ENCODE data around the gene CLBA1. TPM values are rescaled to one million over a fixed set of nuclear protein-coding genes. Genes with fewer than 3 reads are reported as not detected.
"Not testable (repeated sequence)": the region's sequence is repeated elsewhere in the genome, so short reads cannot be mapped to it uniquely, and the experiment has no call there.

The CLBA1 gene
- total RNA-seq, 1 donor from 2014 or later: 6.0 TPM

- H3K27me3 Mint-ChIP-seq (ENCODE audit: low read depth): no peaks in the 10 kb centered on the region
- no peaks in the 10 kb centered on the region for H3K36me3 Mint-ChIP-seq (ENCODE audit: low read depth)
- no peak overlapping the region for H3K4me3 Mint-ChIP-seq (ENCODE audit: unreplicated experiment)
- no peak overlapping the region for H3K27ac Mint-ChIP-seq (ENCODE audit: unreplicated experiment)
- H3K9me3 Mint-ChIP-seq (ENCODE audit: low read depth): no peaks in the 10 kb centered on the region
- DNase-seq (ENCODE audit: low spot score): no peak
- no peak for TF ChIP-seq CTCF (IDR thresholded peaks at IDR 0.05)
- peaks cover 70% of the 10 kb centered on the region for H3K4me1 Mint-ChIP-seq (ENCODE audit: low read depth)
These were observed 43.8 kb downstream of the CLBA1 start for GRCh38 chr14:105029402-105029801.

- no peaks in the 10 kb centered on the region for H3K9me3 Mint-ChIP-seq (ENCODE audit: low read depth)
- peaks cover 62% of the 10 kb centered on the region for H3K4me1 Mint-ChIP-seq (ENCODE audit: low read depth)
- no peaks in the 10 kb centered on the region for H3K27me3 Mint-ChIP-seq (ENCODE audit: low read depth)
- H3K36me3 Mint-ChIP-seq (ENCODE audit: low read depth): no peaks in the 10 kb centered on the region
- H3K4me3 Mint-ChIP-seq (ENCODE audit: unreplicated experiment): no peak overlapping the region
- TF ChIP-seq CTCF (IDR thresholded peaks at IDR 0.05): no peak
- H3K27ac Mint-ChIP-seq (ENCODE audit: unreplicated experiment): no peak overlapping the region
- DNase-seq (ENCODE audit: low spot score): peak; percentile 33
These were observed 44.6 kb downstream of the CLBA1 start for GRCh38 chr14:105030194-105030593.

DNA sequence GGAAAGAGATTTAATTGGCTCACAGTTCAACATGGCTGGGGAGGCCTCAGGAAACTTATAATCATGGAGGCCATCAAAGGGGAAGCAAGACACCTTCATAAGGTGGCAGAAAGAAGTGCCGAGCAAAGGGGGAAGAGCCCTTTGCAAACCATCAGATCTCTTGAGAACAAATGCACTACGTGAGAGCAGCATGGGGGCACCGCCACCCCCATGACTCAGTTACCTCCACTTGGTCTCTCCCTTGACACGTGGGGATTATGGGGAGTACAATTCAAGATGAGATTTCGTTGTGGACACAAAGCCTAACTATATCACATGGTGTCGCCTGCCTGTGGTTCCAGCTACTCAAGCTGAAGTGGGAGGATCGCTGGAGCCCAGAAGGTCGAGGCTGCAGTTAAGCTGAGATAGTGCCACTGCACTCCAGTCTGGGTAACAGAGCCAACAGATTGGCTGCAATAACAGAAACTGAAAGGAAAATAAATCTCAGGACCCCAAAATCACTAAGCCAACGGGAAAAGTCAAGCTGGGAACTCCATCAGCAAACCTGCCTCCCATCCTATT, 45.3 kb downstream of the CLBA1 start:
- no peaks in the 10 kb centered on the region for H3K36me3 Mint-ChIP-seq (ENCODE audit: low read depth)
- H3K27ac Mint-ChIP-seq (ENCODE audit: unreplicated experiment): peak overlapping the region; percentile 77
- H3K9me3 Mint-ChIP-seq (ENCODE audit: low read depth): no peaks in the 10 kb centered on the region
- no peaks in the 10 kb centered on the region for H3K27me3 Mint-ChIP-seq (ENCODE audit: low read depth)
- peak; percentile 28 for DNase-seq (ENCODE audit: low spot score)
- peaks cover 57% of the 10 kb centered on the region for H3K4me1 Mint-ChIP-seq (ENCODE audit: low read depth)
- no peak for TF ChIP-seq CTCF (IDR thresholded peaks at IDR 0.05)
- H3K4me3 Mint-ChIP-seq (ENCODE audit: unreplicated experiment): no peak overlapping the region

DNA sequence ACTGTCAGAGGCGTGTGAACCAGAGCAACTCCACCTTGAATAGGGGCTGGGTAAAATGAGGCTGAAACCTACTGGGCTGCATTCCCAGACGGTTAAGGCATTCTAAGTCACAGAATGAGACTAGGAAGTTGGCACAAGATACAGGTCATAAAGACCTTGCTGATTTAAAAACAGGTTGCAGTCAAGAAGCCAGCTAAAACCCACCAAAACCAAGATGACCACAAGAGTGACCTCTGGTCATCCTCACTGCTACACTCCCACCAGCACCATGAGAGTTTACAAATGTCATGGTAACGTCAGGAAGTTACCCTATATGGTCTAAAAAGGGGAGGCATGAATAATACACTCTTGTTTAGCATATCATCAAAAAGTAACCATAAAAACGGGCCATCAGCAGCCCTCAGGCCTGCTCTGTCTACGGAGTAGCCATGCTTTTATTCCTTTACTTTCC, 46.9 kb downstream of the CLBA1 start:
- H3K27me3 Mint-ChIP-seq (ENCODE audit: low read depth); H3K9me3 Mint-ChIP-seq (ENCODE audit: low read depth); DNase-seq (ENCODE audit: low spot score); H3K36me3 Mint-ChIP-seq (ENCODE audit: low read depth): not testable (repeated sequence)
- Mint-ChIP-seq H3K4me3 (ENCODE audit: unreplicated experiment) (peak overlapping the region; percentile 54), H3K27ac (ENCODE audit: unreplicated experiment) (peak overlapping the region; percentile 88), H3K4me1 (ENCODE audit: low read depth) (peaks cover 47% of the 10 kb centered on the region)

DNA sequence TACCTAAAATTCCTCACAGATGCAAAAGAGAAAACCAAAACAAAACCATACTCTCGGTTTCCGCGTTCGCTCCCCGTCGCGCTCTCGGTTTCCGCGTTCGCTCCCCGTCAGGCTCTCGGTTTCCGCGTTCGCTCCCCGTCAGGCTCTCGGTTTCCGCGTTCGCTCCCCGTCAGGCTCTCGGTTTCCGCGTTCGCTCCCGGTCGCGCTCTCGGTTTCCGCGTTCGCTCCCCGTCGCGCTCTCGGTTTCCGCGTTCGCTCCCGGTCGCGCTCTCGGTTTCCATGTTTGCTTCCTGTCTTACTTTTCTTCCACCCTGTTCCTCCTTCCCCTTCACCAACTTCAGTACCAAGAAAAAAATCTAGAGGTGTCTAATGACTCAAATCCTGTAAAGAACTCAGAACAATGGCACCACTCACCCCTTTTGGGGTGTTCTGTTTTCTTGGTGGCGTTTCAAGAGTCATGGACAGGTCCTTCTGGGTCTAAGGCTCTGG, 47.9 kb downstream of the CLBA1 start:
- H3K4me1 Mint-ChIP-seq (ENCODE audit: low read depth): peaks cover 45% of the 10 kb centered on the region

DNA sequence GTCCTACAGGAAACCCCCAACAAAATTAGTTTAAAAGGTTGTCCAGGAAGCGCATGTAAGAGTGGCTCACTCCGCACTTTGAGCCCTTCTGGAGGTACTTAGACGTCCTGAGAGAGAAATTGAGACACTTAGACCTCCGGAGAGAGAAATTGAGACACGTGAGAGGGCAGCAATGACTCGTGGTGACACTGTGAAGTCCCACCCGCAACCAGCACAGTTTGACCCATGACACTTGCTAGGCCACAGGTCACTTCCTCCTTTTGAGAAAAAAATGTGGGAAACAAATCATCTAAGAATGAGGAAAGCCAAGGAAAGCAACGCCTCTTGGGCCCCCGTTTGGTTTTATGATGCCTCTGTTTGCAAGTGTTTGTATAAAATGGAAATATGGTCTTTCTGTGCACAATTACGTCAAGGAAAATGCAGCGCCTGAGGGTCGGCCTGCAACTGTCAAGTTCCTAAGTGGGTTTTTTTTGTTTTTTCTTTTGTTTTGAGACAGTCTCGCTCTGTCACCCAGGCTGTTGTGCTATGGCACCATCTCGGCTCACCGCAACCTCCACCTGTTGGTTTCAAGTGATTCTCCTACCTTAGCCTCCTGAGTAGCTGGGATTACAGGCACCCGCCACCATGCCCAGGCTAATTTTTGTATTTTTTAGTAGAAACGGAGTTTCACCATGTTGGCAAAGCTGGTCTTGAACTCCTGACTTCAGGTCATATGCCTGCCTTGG, 48.9 kb downstream of the CLBA1 start:
- peak overlapping the region; percentile 54 for H3K4me3 Mint-ChIP-seq (ENCODE audit: unreplicated experiment)
- H3K27ac Mint-ChIP-seq (ENCODE audit: unreplicated experiment): no peak overlapping the region
- H3K4me1 Mint-ChIP-seq (ENCODE audit: low read depth): peaks cover 51% of the 10 kb centered on the region
- no peak for DNase-seq (ENCODE audit: low spot score)
- no peak for TF ChIP-seq CTCF (IDR thresholded peaks at IDR 0.05)
- no peaks in the 10 kb centered on the region for H3K9me3 Mint-ChIP-seq (ENCODE audit: low read depth)
- H3K27me3 Mint-ChIP-seq (ENCODE audit: low read depth): no peaks in the 10 kb centered on the region
- no peaks in the 10 kb centered on the region for H3K36me3 Mint-ChIP-seq (ENCODE audit: low read depth)

More for the DNA sequence above, 47.9 kb downstream of the CLBA1 start:
- peak overlapping the region; percentile 88 for H3K27ac Mint-ChIP-seq (ENCODE audit: unreplicated experiment)
- H3K4me3 Mint-ChIP-seq (ENCODE audit: unreplicated experiment): peak overlapping the region; percentile 54
- not testable (repeated sequence) for DNase-seq (ENCODE audit: low spot score); H3K36me3 Mint-ChIP-seq (ENCODE audit: low read depth); H3K27me3 Mint-ChIP-seq (ENCODE audit: low read depth); H3K9me3 Mint-ChIP-seq (ENCODE audit: low read depth)

- not testable (repeated sequence) for H3K4me3 Mint-ChIP-seq (ENCODE audit: unreplicated experiment); H3K9me3 Mint-ChIP-seq (ENCODE audit: low read depth); H3K27me3 Mint-ChIP-seq (ENCODE audit: low read depth); H3K36me3 Mint-ChIP-seq (ENCODE audit: low read depth); H3K27ac Mint-ChIP-seq (ENCODE audit: unreplicated experiment); DNase-seq (ENCODE audit: low spot score)
- peaks cover 44% of the 10 kb centered on the region for H3K4me1 Mint-ChIP-seq (ENCODE audit: low read depth)
These were observed 50.0 kb downstream of the CLBA1 start for GRCh38 chr14:105035616-105036015.
